Activated CD8-positive, alpha-beta T cell treated with anti-CD3 and anti-CD28 coated beads for 36 hours (primary cell): ENCODE data around the gene TMOD4. TPM values are rescaled to one million over a fixed set of nuclear protein-coding genes. Genes with fewer than 3 reads are reported as not detected.

Source experiments
- ATAC-seq: fragments of 200-7000 bp; cut with Tn5 transposase; one replicate; pipeline ENCODE4 v1.10.0; 2021; ENCODE audit warnings: mild to moderate bottlenecking, moderate library complexity
- CTCF ChIA-PET: fragments of 350-600 bp; sonication (Branson Sonifier 250); formaldehyde crosslinking; loops from one replicate; lab custom pipeline; 2021; ENCODE audit warnings: antibody characterized with exemption; lab: Charles Lee
- POLR2A ChIA-PET: fragments of 350-600 bp; sonication (Branson Sonifier 250); formaldehyde crosslinking; loops from one replicate; lab custom pipeline; 2021; ENCODE audit warnings: antibody characterized with exemption; lab: Charles Lee
- DNase-seq: peaks from one replicate; pipeline ENCODE4 v3.0.0-alpha.2; 2020
- H3K27ac Mint-ChIP-seq: one replicate; pipeline ENCODE4 v1.8.0; 2021; ENCODE audit warnings: mild to moderate bottlenecking, mixed read lengths
- H3K27me3 Mint-ChIP-seq: one replicate; pipeline ENCODE4 v1.8.0; 2021; ENCODE audit warnings: mixed read lengths
- H3K36me3 Mint-ChIP-seq: one replicate; pipeline ENCODE4 v1.8.0; 2021; ENCODE audit warnings: low read depth, mixed read lengths
- H3K4me1 Mint-ChIP-seq: one replicate; pipeline ENCODE4 v1.8.0; 2021; ENCODE audit warnings: low read depth, mixed read lengths
- H3K4me3 Mint-ChIP-seq: one replicate; pipeline ENCODE4 v1.8.0; 2021; ENCODE audit warnings: mild to moderate bottlenecking, moderate library complexity, mixed read lengths
- H3K9me3 Mint-ChIP-seq: one replicate; pipeline ENCODE4 v1.8.0; 2021; ENCODE audit warnings: mixed read lengths
- intact Hi-C: fragments of 100-400 bp; cut with micrococcal nuclease; formaldehyde crosslinking; loops from one replicate; pipeline ENCODE4 v1.10.0; 2022
- total RNA-seq, 2 experiments: library from RNA; stranded (reverse); gene quantifications; one replicate each; pipeline ENCODE4 v1.2.3, GENCODE V29; 2021
- TF ChIP-seq, protein P1 (sequence below): fragments of 200-600 bp; IDR thresholded peaks from one replicate; pipeline ENCODE4 v1.8.0; 2022; ENCODE audit warnings: antibody characterized with exemption, mild to moderate bottlenecking

TMOD4 gene
- 1 to 10 TPM; 1.9 to 2.5 TPM for total RNA-seq

DNA sequence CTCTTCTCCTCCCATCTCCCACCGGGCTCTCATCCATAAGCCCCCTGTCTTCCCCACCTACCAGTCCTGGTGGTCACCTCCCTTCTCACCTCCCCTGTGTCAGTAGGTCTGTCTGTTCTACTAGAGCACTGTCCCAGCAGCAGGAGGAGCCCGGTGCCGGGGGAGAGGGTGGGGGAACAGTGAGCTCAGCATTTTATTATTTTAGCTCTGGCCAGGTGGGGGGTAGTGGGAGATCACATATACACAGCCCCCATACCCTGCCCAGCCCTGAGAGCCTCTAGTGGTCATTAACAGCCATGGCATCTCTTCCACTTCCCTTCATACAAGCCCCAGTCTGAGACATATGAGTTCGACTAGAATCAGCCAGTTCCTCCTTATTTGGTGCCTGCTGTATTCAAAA is at the start of gene TMOD4:
TSS of gene TMOD4 (minus strand) at position 119 of the 400 bp plus-strand sequence. CDS start 1,106 bp downstream, outside the sequence.
- ATAC-seq (peak; percentile 80), DNase-seq (no peak)
- no peaks in the 10 kb centered on the region for H3K9me3 Mint-ChIP-seq
- TF ChIP-seq, protein P1, sequence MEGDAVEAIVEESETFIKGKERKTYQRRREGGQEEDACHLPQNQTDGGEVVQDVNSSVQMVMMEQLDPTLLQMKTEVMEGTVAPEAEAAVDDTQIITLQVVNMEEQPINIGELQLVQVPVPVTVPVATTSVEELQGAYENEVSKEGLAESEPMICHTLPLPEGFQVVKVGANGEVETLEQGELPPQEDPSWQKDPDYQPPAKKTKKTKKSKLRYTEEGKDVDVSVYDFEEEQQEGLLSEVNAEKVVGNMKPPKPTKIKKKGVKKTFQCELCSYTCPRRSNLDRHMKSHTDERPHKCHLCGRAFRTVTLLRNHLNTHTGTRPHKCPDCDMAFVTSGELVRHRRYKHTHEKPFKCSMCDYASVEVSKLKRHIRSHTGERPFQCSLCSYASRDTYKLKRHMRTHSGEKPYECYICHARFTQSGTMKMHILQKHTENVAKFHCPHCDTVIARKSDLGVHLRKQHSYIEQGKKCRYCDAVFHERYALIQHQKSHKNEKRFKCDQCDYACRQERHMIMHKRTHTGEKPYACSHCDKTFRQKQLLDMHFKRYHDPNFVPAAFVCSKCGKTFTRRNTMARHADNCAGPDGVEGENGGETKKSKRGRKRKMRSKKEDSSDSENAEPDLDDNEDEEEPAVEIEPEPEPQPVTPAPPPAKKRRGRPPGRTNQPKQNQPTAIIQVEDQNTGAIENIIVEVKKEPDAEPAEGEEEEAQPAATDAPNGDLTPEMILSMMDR: peak; percentile 63
- intact Hi-C loops: no loop called here
- no peaks in the 10 kb centered on the region for H3K4me1 Mint-ChIP-seq
- ChIA-PET POLR2A (interaction anchor here (0.9 to 1.7 kb wide), 2 partner anchors 12 to 14 kb away, joined by 3 to 7 read pairs; partner anchors contain the start of gene VPS72), CTCF (interaction anchor here (0.9 to 2.3 kb wide), 6 partner anchors 13 to 77 kb away, joined by 3 to 8 read pairs (median 4); partner anchors contain the start of gene VPS72)
- H3K36me3 Mint-ChIP-seq: peaks cover 21% of the 10 kb centered on the region
- H3K4me3 Mint-ChIP-seq: no peak within 1 kb of the TSS
- H3K27ac Mint-ChIP-seq: peak within 1 kb of the TSS; percentile 70
- no peaks in the 10 kb centered on the region for H3K27me3 Mint-ChIP-seq

DNA sequence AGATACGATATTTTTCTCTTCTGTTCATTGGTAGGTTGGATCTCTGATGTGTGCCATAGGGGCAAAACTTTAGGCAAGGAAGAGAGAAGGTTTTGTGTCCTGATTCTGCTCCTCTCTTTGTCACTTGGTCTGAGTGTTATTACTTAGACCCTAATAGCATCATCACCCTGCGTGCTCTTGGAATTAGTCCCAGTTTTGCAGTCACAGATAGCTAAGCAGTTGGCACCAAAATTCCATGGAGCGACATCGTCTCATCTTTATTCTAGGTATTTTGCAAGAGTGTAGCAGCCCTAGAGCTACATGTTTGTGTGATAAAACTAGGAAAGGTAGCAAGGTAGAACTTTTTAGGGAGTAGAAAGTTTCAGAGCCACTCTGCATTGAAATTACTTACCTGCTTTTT is 46.3 kb upstream of the TMOD4 start:
- TF ChIP-seq, protein P1: no peak
- CTCF ChIA-PET: interaction anchor here (0.6 to 0.8 kb wide), 2 partner anchors 30 to 82 kb away, joined by 3 read pairs; no protein-coding TSS in a partner anchor
- Mint-ChIP-seq H3K27me3 (no peaks in the 10 kb centered on the region), H3K9me3 (no peaks in the 10 kb centered on the region), H3K4me1 (peaks cover 8% of the 10 kb centered on the region), H3K4me3 (no peak overlapping the region), H3K27ac (no peak overlapping the region), H3K36me3 (peaks cover 9% of the 10 kb centered on the region)
- POLR2A ChIA-PET: interaction anchor here (1.2 kb wide), 1 partner anchor 27 kb away, joined by 3 read pairs; no protein-coding TSS in a partner anchor
- DNase-seq (no peak), ATAC-seq (no peak)
- intact Hi-C loops: no loop called here

DNA sequence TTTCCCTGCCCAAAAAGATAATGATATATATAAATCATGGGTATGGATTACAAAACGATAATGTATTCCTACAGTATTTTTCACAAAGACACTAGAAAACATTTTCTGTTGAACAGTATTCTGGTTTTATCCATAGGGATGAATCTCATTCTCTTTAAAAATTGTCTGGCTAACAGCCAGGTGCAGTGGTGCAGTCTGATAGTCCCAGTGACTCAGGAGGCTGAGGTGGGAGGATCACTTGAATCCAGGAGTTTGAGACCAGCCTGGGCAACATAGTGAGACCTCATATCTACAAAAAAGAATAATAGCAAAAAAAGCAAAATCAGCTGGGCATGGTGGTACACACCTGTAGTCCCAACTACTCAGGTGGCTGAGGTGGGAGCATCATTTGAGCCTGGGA is 45.8 kb upstream of the TMOD4 start:
- Mint-ChIP-seq H3K4me1 (peaks cover 9% of the 10 kb centered on the region), H3K36me3 (peaks cover 6% of the 10 kb centered on the region), H3K27me3 (no peaks in the 10 kb centered on the region), H3K9me3 (no peaks in the 10 kb centered on the region), H3K27ac (no peak overlapping the region), H3K4me3 (no peak overlapping the region)
- intact Hi-C loops: no loop called here
- DNase-seq: no peak
- ATAC-seq: no peak
- ChIA-PET CTCF (interaction anchor here (0.6 kb wide), 1 partner anchor 82 kb away, joined by 3 read pairs; no protein-coding TSS in a partner anchor), POLR2A (interaction anchor here (0.5 to 1.2 kb wide), 2 partner anchors 28 to 106 kb away, joined by 3 read pairs; no protein-coding TSS in a partner anchor)
- TF ChIP-seq, protein P1: no peak

DNA sequence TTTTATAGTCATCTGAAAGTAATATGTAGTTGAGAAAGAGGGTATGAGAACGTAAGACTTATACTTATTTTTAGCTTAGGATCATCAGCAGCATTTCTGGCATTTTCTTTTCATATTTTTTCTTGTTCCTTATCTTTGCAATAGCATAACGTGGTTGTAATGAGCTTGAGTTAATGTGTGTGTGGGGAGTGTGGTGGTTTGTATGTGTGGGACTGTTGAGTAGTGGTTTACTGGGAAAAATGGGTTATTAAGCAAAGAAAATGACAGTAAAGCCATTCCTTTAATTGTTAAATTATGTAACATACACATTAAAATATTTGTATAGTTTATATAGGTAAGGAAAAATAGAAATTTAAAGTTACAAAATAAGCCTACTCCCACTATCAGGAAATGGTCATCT is 37.8 kb upstream of the TMOD4 start:
- intact Hi-C loops: no loop called here
- ChIA-PET CTCF (interaction anchor here (0.7 kb wide), 1 partner anchor 38 kb away, joined by 4 read pairs; no protein-coding TSS in a partner anchor), POLR2A (no interaction called here)
- no peak for ATAC-seq
- Mint-ChIP-seq H3K9me3 (no peaks in the 10 kb centered on the region), H3K27me3 (no peaks in the 10 kb centered on the region), H3K36me3 (peaks cover 36% of the 10 kb centered on the region), H3K27ac (no peak overlapping the region), H3K4me3 (no peak overlapping the region), H3K4me1 (peaks cover 30% of the 10 kb centered on the region)
- DNase-seq: no peak
- TF ChIP-seq, protein P1: no peak

DNA sequence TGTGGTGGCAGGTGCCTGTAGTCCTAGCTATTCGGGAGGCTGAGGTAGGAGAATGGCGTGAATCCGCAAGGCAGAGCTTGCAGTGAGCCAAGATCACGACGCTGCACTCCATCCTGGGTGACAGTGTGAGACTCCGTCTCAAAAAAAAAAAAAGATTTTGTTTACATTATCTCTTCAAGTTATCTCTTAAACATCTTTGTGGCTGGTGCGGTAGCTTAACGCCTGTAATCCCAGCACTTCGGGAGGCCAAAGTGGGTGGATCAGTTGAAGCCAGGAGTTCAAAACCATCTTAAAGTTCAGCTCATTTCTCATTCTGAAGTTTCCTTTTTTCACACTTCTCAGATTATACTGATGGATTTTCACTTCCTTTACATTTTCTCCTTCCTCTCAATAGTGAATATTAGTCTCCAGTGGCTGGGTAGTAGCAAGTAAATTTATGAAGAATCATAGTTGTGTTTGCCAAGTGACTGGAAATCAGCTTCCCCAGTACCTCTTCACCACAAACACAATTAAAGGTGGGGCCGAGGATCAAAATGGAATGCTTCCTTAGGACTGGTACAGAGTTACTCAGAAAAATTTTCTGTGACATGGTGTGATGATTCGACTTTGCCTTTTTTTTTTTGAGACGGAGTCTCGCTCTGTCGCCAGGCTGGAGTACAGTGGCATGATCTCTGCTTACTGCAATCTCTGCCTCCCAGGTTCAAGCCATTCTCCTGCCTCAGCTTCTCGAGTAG is 36.4 kb upstream of the TMOD4 start:
- Mint-ChIP-seq H3K36me3 (peaks cover 36% of the 10 kb centered on the region), H3K9me3 (no peaks in the 10 kb centered on the region), H3K4me1 (peaks cover 24% of the 10 kb centered on the region), H3K27me3 (no peaks in the 10 kb centered on the region), H3K27ac (peak overlapping the region; percentile 17), H3K4me3 (no peak overlapping the region)
- ATAC-seq: no peak
- POLR2A ChIA-PET: interaction anchor here (0.6 to 1.8 kb wide), 4 partner anchors 9 to 111 kb away, joined by 3 to 6 read pairs (median 4); partner anchors contain the start of gene PIP5K1A
- intact Hi-C loops: no loop called here
- peak; percentile 18 for DNase-seq
- TF ChIP-seq, protein P1: no peak
- CTCF ChIA-PET: interaction anchor here (0.6 to 1.6 kb wide), 5 partner anchors 15 to 112 kb away, joined by 3 to 4 read pairs (median 3); no protein-coding TSS in a partner anchor
